IPS-18c (cell line): Measurements from ENCODE around the gene OR4Q2.
"Not testable (repeated sequence)": the region's sequence is repeated elsewhere in the genome, so short reads cannot be mapped to it uniquely, and the experiment has no call there.

Experiments used
- H3K4me3 ChIP-seq: 2 replicates; pipeline ENCODE4 v1.7.0; 2013; ENCODE audit warnings: low read depth, mild to moderate bottlenecking, low read length, moderate library complexity; ENCODE audit not compliant: insufficient read depth
- H3K9me3 ChIP-seq: one replicate; pipeline ENCODE4 v1.6.1; 2013; ENCODE audit warnings: mild to moderate bottlenecking, low read length, moderate library complexity; ENCODE audit not compliant: control insufficient read depth, insufficient read depth

OR4Q2 gene

GRCh38 chr14:20001863-20002262 lies at the start of gene OR4Q2:
Gene OR4Q2 (plus strand): TSS chr14:20002163.
- Histone ChIP-seq H3K9me3 (peaks cover 8% of the 10 kb centered on the region), H3K4me3 (no peak within 1 kb of the TSS)

- H3K9me3 ChIP-seq, H3K4me3 ChIP-seq: not testable (repeated sequence)
These were observed 32.2 kb upstream of the OR4Q2 start for GRCh38 chr14:19969735-19970134.

GRCh38 chr14:19974844-19975243 lies 27.1 kb upstream of the OR4Q2 start:
- no peak overlapping the region for H3K4me3 ChIP-seq
- peaks cover 4% of the 10 kb centered on the region for H3K9me3 ChIP-seq

DNA sequence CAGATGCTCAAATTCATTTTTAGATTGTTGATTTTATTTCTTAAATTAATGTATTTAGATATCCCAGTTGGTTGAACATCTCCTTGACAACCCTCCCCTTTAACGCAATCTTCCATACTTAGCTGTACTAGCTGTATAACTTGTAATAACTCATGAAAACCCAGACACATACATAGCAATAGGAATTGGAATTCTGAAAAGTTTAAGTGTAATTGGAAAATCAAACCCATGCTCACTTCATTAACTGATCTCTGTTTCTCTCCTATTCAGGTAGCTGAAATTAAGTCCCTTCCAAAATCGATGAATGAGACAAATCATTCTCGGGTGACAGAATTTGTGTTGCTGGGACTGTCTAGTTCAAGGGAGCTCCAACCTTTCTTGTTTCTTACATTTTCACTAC lies 26.7 kb upstream of the OR4Q2 start, which contains the start of gene OR4K15:
Gene OR4K15 (plus strand): TSS at position 301 of the 400 bp plus-strand sequence. CDS start 0 bp downstream, at position 301.
- Histone ChIP-seq H3K9me3 (peaks cover 4% of the 10 kb centered on the region), H3K4me3 (no peak within 1 kb of the TSS)

DNA sequence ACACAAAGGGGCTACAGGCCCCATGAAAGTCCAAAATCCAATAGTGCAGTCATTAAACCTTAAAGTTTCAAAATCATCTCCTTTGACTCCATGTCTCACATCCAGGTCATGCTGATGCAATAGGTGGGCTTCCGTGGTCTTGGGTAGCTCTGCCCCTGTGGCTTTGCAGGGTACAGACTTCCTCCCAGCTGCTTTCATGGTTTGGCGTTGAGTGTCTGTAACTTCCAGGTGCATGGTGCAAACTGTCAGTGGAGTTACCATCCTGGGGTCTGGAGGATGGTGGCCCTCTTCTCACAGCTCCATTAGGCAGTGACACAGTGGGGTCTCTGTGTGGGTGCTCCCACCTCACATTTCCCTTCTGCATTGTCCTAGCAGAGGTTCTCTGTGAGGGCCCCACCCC lies 8.5 kb upstream of the OR4Q2 start:
- Histone ChIP-seq H3K4me3 (no peak overlapping the region), H3K9me3 (peaks cover 12% of the 10 kb centered on the region)

GRCh38 chr14:20002319-20002718 lies 356 bp downstream of the OR4Q2 start:
- Histone ChIP-seq H3K9me3 (peaks cover 8% of the 10 kb centered on the region), H3K4me3 (no peak overlapping the region)

DNA sequence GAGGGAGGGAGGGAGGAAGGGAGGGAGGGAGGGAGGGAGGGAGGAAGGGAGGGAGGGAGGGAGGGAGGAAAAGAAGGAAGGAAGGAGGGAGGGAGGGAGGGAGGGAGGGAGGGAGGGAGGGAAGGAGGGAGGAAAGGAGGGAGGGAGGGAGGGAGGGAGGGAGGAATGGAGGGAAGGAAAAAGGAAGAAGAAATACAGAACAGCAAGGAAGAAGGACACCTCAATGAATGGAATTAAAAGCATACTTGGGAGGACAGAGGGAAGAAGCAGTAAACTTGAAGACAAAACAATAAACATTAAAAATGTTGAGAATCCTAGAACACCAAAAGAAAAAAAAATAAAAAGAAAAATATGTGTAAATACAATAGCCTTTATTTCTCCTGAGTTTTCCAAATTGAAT lies 6.2 kb downstream of the OR4Q2 start:
- Histone ChIP-seq H3K4me3 (no peak overlapping the region), H3K9me3 (peaks cover 5% of the 10 kb centered on the region)

DNA sequence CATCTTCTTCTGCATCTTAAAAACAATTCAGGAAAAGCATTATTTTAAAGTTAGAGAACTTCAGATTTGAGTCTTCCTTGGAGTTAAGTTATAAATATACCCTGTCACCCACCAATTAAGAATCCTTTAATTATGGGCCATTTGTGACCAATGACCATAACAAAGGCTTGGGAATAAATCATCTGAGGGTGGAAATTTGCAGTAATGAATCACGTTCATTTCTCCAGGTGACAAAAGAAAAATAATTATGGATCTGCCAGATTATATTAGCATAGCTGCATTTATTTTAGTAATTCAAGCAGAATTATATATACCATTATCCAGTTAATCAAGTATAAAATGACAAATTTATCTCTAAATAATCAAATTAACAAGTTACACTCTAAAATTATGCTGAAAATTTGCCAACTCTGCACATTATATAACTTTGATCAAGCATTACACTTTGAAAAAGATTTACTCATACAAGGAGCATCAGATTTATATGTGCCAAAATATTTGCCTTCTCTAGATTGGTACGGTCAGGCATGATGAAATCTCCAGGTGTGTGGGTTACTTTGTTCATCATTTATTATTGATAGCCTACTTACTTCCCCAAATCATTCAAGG lies 17.4 kb downstream of the OR4Q2 start, which contains the start of gene OR4K14:
Gene OR4K14 (minus strand): TSS at position 51 of the 609 bp plus-strand sequence. CDS start 4,114 bp downstream, outside the sequence.
- Histone ChIP-seq H3K4me3 (no peak within 1 kb of the TSS), H3K9me3 (peaks cover 9% of the 10 kb centered on the region)

DNA sequence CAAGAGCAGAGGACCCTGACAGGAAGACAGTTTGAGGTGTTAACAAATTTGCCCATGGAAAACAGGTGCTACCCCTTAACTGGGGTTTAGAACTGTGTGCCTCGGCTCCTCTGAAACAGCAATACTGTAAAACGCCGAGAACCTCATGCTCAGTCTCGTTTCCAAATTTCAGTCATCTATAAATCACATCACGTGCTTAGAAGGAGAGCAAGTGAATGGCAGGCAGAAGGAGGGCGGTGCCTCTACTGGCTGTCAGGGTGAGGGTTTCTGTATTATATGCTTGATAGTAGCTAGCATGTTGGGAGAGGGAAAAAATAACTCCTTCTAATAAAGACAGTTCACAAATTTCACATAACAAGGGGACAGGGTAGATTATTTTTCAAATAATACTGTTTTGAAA lies 29.1 kb downstream of the OR4Q2 start:
- peaks cover 3% of the 10 kb centered on the region for H3K9me3 ChIP-seq
- H3K4me3 ChIP-seq, result no peak overlapping the region

- Histone ChIP-seq H3K4me3 (no peak overlapping the region), H3K9me3 (peaks cover 3% of the 10 kb centered on the region)
These were observed 33.5 kb downstream of the OR4Q2 start for GRCh38 chr14:20035449-20035848.

- no peaks in the 10 kb centered on the region for H3K9me3 ChIP-seq
- H3K4me3 ChIP-seq, result no peak within 1 kb of the TSS
These were observed 34.0 kb downstream of the OR4Q2 start, which contains the start of gene OR4K13 for GRCh38 chr14:20035938-20036337. Gene OR4K13 (minus strand): TSS chr14:20036038. CDS start chr14:20034758, 1,280 bp downstream.

DNA sequence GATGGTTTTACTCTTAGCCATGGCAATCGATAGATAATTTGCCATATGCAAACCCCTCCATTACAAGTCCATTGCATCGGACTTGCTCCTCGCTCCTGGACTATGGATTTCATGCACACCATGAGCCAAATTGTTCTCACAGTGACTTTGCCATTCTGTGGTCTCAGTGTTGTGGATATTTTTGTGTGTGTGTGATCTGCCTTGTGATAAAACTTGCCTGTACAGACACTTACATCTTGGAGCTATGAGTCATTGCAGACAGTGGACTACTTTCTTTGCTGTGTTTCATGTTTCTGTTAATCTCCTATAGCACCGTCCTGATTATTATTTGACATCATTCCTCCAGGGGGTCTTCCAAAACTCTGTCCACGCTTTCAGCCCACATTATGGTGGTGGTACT lies 42.3 kb downstream of the OR4Q2 start:
- Histone ChIP-seq H3K9me3 (peaks cover 8% of the 10 kb centered on the region), H3K4me3 (peak overlapping the region; percentile 31; the same call in 1 of the 2 replicates)

GRCh38 chr14:20048202-20048601 lies 46.2 kb downstream of the OR4Q2 start:
- Histone ChIP-seq H3K9me3 (peaks cover 9% of the 10 kb centered on the region), H3K4me3 (no peak overlapping the region)
